ENCODE data around the gene SIPA1L3. TPM values are rescaled to one million over a fixed set of nuclear protein-coding genes. Genes with fewer than 3 reads are reported as not detected.

Gene SIPA1L3
- total and polyA plus RNA-seq, 2 experiments from 2014 or later = 9.3 to 30.3 TPM

DNA sequence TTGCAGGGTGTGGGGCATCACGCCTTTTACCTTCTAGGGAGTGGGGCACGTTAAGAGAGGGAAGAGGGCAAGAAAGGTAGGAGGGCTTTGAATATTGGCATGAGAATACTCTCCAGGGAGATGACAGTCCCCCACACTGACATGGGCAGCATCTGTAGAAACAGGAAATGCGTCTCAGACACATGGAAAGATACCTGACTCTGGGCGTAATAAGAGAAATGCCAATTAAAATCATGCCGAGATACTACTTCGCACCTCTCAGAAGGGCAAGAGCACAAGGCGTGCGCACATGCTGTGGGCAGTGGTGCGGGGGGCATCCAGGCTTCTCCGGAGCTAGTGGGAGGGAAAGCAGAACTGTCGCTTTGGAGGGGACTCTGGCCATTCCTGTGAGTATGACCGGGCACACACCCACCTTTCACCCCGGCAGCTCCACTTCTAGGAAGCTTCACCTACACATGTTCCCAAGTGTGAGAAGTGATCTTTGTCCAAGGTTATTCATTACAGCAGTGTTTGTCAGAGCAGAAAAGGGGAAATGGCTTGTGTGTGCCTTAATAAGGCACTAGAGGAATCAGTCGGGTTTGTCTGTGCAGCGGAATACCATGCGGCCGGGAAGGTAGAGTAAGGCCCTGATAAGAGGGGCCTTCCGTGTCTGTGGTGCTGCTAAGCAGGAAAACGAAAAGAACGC lies 99.5 kb downstream of the SIPA1L3 start:
- H3K27ac ChIP-seq = no peak overlapping the region
- TF ChIP-seq, protein P1, sequence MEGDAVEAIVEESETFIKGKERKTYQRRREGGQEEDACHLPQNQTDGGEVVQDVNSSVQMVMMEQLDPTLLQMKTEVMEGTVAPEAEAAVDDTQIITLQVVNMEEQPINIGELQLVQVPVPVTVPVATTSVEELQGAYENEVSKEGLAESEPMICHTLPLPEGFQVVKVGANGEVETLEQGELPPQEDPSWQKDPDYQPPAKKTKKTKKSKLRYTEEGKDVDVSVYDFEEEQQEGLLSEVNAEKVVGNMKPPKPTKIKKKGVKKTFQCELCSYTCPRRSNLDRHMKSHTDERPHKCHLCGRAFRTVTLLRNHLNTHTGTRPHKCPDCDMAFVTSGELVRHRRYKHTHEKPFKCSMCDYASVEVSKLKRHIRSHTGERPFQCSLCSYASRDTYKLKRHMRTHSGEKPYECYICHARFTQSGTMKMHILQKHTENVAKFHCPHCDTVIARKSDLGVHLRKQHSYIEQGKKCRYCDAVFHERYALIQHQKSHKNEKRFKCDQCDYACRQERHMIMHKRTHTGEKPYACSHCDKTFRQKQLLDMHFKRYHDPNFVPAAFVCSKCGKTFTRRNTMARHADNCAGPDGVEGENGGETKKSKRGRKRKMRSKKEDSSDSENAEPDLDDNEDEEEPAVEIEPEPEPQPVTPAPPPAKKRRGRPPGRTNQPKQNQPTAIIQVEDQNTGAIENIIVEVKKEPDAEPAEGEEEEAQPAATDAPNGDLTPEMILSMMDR (IDR thresholded peaks at IDR 0.05; ENCODE audit: low read depth, low read length) = no peak
- peaks cover 5% of the 10 kb centered on the region for H3K4me1 ChIP-seq (ENCODE audit: low read depth)

DNA sequence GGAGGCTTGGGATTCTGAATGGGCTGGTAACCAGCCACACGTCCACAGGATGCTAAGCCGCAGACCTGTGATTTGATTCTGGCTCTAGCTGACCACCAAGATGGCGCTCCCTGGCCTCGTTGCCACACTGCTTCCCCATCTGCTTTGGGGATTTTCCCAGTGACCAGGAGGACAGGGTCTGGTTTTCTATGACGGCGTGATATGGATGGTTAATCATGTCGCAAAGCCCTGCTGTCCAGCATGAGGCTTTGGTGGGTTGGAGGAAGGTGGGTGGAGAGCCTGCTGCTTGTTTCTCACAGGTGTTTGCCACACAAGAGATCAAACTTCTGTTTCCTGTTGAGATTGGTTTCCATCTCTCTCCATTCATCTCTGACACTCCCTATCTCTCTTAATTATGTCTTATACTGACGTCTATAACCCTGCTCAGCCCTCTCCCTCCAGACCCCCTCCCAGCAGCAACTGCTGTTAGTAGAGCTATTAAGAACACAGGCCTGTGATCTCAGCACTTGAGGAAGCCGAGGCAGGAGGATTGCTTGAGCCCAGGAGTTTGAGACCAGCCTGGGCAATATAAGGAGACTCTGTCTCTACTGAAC lies 102.7 kb downstream of the SIPA1L3 start:
- DNase-seq (ENCODE audit: low read depth in 1 of 2, low spot score in 1 of 2) = no peak
- TF ChIP-seq, protein P1 (IDR thresholded peaks at IDR 0.05; ENCODE audit: low read depth, low read length) = no peak
- Histone ChIP-seq H3K4me1 (ENCODE audit: low read depth) (no peaks in the 10 kb centered on the region), H3K36me3 (no peaks in the 10 kb centered on the region), H3K9me3 (ENCODE audit: low read depth) (no peaks in the 10 kb centered on the region), H3K27ac (no peak overlapping the region), H3K27me3 (no peaks in the 10 kb centered on the region), H3K4me3 (no peak overlapping the region)

More for the DNA sequence above, 99.5 kb downstream of the SIPA1L3 start:
- Histone ChIP-seq H3K36me3 (no peaks in the 10 kb centered on the region), H3K27me3 (no peaks in the 10 kb centered on the region), H3K9me3 (ENCODE audit: low read depth) (no peaks in the 10 kb centered on the region), H3K4me3 (no peak overlapping the region)
- no peak for DNase-seq (ENCODE audit: low read depth in 1 of 2, low spot score in 1 of 2)

DNA sequence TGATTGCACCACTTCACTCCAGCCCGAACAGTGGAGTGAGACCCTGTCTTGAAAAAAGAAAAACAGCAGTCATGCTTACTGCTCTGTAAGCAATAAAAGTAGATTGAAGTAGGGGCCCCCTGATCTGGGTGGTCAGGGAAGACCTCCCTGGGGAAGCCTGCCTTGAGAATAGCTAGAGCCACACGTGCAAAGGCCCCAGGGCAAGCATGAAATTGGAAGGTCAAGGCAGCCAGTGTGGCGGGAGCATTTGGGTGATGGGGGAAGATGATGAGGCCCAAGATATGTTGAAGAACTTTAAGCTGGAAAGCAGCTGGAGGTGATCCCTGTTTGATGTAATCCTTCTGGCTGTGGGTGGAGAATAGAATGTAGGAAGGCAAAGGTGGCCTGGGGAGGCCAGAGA lies 104.4 kb downstream of the SIPA1L3 start:
- Histone ChIP-seq H3K36me3 (no peaks in the 10 kb centered on the region), H3K27me3 (no peaks in the 10 kb centered on the region), H3K4me3 (no peak overlapping the region), H3K27ac (no peak overlapping the region), H3K4me1 (ENCODE audit: low read depth) (no peaks in the 10 kb centered on the region), H3K9me3 (ENCODE audit: low read depth) (no peaks in the 10 kb centered on the region)
- TF ChIP-seq, protein P1 (IDR thresholded peaks at IDR 0.05; ENCODE audit: low read depth, low read length) = no peak
- DNase-seq (ENCODE audit: low read depth in 1 of 2, low spot score in 1 of 2) = no peak

DNA sequence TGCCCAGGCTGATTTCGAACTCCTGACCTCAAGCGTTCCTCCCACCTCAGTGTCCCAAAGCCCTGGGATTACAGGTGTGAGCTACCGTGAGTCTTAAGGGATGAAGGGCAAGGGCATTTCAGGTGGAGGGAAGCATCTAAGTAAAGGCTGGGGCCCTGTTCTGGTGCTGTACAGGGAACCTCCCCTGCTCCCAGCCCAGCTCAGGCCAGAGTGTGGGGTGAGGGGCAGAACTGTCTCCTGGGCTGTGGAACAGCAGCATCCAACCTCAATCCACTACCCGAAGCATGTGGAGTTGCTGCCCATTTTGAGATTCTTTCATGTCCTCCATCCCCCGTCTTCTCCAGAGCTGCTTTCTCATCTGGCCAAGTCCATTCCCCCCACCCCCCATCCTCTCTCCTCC lies 105.3 kb downstream of the SIPA1L3 start:
- Histone ChIP-seq H3K4me1 (ENCODE audit: low read depth) (no peaks in the 10 kb centered on the region), H3K27me3 (no peaks in the 10 kb centered on the region), H3K9me3 (ENCODE audit: low read depth) (no peaks in the 10 kb centered on the region), H3K27ac (no peak overlapping the region), H3K36me3 (no peaks in the 10 kb centered on the region), H3K4me3 (no peak overlapping the region)
- no peak for DNase-seq (ENCODE audit: low read depth in 1 of 2, low spot score in 1 of 2)
- TF ChIP-seq, protein P1 (IDR thresholded peaks at IDR 0.05; ENCODE audit: low read depth, low read length) = no peak

DNA sequence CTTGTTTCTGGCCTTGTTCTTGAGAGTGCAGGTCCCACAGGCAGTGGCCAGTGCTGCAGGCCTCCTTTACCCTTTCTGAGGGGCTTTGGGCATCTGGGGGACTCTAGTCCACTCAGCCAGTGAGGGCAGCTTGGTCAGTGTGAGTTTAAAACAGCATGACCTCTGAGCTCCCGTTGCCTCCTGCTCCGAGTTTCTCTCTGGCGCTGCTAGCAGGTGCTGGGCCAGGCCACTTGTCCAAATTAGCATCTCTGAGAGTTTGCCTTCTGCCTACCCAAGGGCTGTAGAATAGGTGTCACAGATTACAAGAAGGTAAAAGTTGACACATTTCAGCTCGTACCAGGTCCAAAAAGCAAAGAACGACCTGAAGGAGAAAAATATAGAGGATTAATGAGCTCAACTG lies 105.9 kb downstream of the SIPA1L3 start:
- H3K27ac ChIP-seq = no peak overlapping the region
- H3K27me3 ChIP-seq = no peaks in the 10 kb centered on the region
- TF ChIP-seq, protein P1 (IDR thresholded peaks at IDR 0.05; ENCODE audit: low read depth, low read length) = no peak
- H3K4me1 ChIP-seq (ENCODE audit: low read depth) = no peaks in the 10 kb centered on the region
- DNase-seq (ENCODE audit: low read depth in 1 of 2, low spot score in 1 of 2) = no peak
- no peaks in the 10 kb centered on the region for H3K9me3 ChIP-seq (ENCODE audit: low read depth)
- no peak overlapping the region for H3K4me3 ChIP-seq
- H3K36me3 ChIP-seq = no peaks in the 10 kb centered on the region
